WTC11 (cell line): Measurements from ENCODE around the gene CLDN9.

Source experiments
- ATF3 ChIP-seq: sonication (generic); formaldehyde crosslinking; conservative IDR thresholded peaks from 2 replicates; pipeline ENCODE4 v1.8.1; 2022; ENCODE audit warnings: mild to moderate bottlenecking, missing genetic modification reagents
- CTCF ChIP-seq: fragments of 200-600 bp; IDR thresholded peaks from 2 replicates; pipeline ENCODE4 v1.8.0; 2022; ENCODE audit warnings: antibody characterized with exemption
- E2F1 ChIP-seq: sonication (generic); formaldehyde crosslinking; IDR thresholded peaks from 2 replicates; pipeline ENCODE4 v1.8.0; 2022; ENCODE audit warnings: mild to moderate bottlenecking, missing genetic modification reagents
- ZNF532 ChIP-seq: fragments of 250-450 bp; sonication (Bioruptor Pico); IDR thresholded peaks from 2 replicates; pipeline ENCODE4 v1.9.0; 2021; ENCODE audit warnings: mild to moderate bottlenecking, borderline replicate concordance

- no peak for TF ChIP-seq ZNF532 (CRISPR knock-in tag)
- no peak for TF ChIP-seq CTCF
- TF ChIP-seq ATF3: no peak
- no peak for TF ChIP-seq E2F1 (CRISPR knock-in tag)
Measured at GRCh38 chr16:3017344-3017743, 4.6 kb downstream of the CLDN9 start.
